ENCODE measurements around the gene JAM3. TPM values are rescaled to one million over a fixed set of nuclear protein-coding genes. Genes with fewer than 3 reads are reported as not detected.
"Not testable (repeated sequence)": the region's sequence is repeated elsewhere in the genome, so short reads cannot be mapped to it uniquely, and the experiment has no call there.

The JAM3 gene
- total RNA-seq, 1 donor from 2014 or later = 39.5 TPM

GRCh38 chr11:134170177-134170918 lies 101.5 kb downstream of the JAM3 start:
- FAIRE-seq (no peak), DNase-seq (ENCODE audit: low spot score in 2 of 2) (no peak)

GRCh38 chr11:134170919-134171281 lies 102.0 kb downstream of the JAM3 start:
- DNase-seq (ENCODE audit: low spot score in 2 of 2) (no peak), FAIRE-seq (no peak)

GRCh38 chr11:134171951-134172350 lies 103.1 kb downstream of the JAM3 start:
- no peak for FAIRE-seq
- no peak for DNase-seq (ENCODE audit: low spot score in 2 of 2)

- FAIRE-seq (no peak), DNase-seq (ENCODE audit: low spot score in 2 of 2) (no peak)
Measured at GRCh38 chr11:134173296-134173695, 104.4 kb downstream of the JAM3 start.

- no peak for FAIRE-seq
- no peak for DNase-seq (ENCODE audit: low spot score in 2 of 2)
Measured at GRCh38 chr11:134176284-134176683, 107.4 kb downstream of the JAM3 start.

- no peak for FAIRE-seq
- no peak for DNase-seq (ENCODE audit: low spot score in 2 of 2)
Measured at GRCh38 chr11:134178032-134178674, 109.3 kb downstream of the JAM3 start.

GRCh38 chr11:134181707-134182106 lies 112.8 kb downstream of the JAM3 start:
- DNase-seq (ENCODE audit: low spot score in 2 of 2) (no peak), FAIRE-seq (no peak)

- not testable (repeated sequence) for DNase-seq (ENCODE audit: low spot score in 2 of 2); FAIRE-seq
Measured at GRCh38 chr11:134188092-134188491, 119.2 kb downstream of the JAM3 start.

GRCh38 chr11:134196756-134197155 lies 127.9 kb downstream of the JAM3 start:
- no peak for DNase-seq (ENCODE audit: low spot score in 2 of 2)
- FAIRE-seq = no peak

- no peak for DNase-seq (ENCODE audit: low spot score in 2 of 2)
- FAIRE-seq = no peak
Measured at GRCh38 chr11:134199531-134199930, 130.7 kb downstream of the JAM3 start.

GRCh38 chr11:134200688-134201087 lies 131.8 kb downstream of the JAM3 start:
- no peak for DNase-seq (ENCODE audit: low spot score in 2 of 2)
- FAIRE-seq = no peak

Other genes with a start within 250 kb of the JAM3 start
- gene SPATA19, start 223.6 kb upstream of the JAM3 start, total RNA-seq = not detected
- gene IGSF9B, start 112.1 kb upstream of the JAM3 start, total RNA-seq = 6.9 TPM
- gene NCAPD3, start 154.9 kb downstream of the JAM3 start, total RNA-seq = 11.0 TPM
- 61.1 TPM for gene VPS26B, start 155.6 kb downstream of the JAM3 start, total RNA-seq
- gene THYN1, start 184.3 kb downstream of the JAM3 start, total RNA-seq = 44.4 TPM
- 24.5 TPM for gene ACAD8, start 184.5 kb downstream of the JAM3 start, total RNA-seq
- gene GLB1L3, start 207.3 kb downstream of the JAM3 start, total RNA-seq = 0.41 TPM